Neuronal stem cell (in vitro differentiated cells): ENCODE results near the gene EPHA10.

Experiments used
- DNase-seq: peaks from one replicate; pipeline ENCODE4 v3.0.0-alpha.2; 2013; ENCODE audit warnings: low spot score
- H2AFZ ChIP-seq: one replicate; pipeline ENCODE4 v1.6.1; 2013; ENCODE audit warnings: mild to moderate bottlenecking, low read length, inconsistent platforms
- H2AK5ac ChIP-seq: 2 replicates; pipeline ENCODE4 v1.6.1; 2013; ENCODE audit warnings: low read depth, mild to moderate bottlenecking, inconsistent platforms, low read length, moderate library complexity, mixed read lengths
- H2BK120ac ChIP-seq: 2 replicates; pipeline ENCODE4 v1.6.1; 2013; ENCODE audit warnings: low read depth, mild to moderate bottlenecking, inconsistent platforms, low read length, moderate library complexity, mixed read lengths
- H2BK12ac ChIP-seq: one replicate; pipeline ENCODE4 v1.6.1; 2013; ENCODE audit warnings: low read length, inconsistent platforms
- H2BK15ac ChIP-seq: 2 replicates; pipeline ENCODE4 v1.6.1; 2013; ENCODE audit warnings: mild to moderate bottlenecking, low read length, inconsistent platforms, mixed read lengths
- H2BK5ac ChIP-seq: one replicate; pipeline ENCODE4 v1.6.1; 2013; ENCODE audit warnings: inconsistent platforms, mild to moderate bottlenecking, low read length, moderate library complexity
- H3K14ac ChIP-seq: one replicate; pipeline ENCODE4 v1.6.1; 2013; ENCODE audit warnings: low read length, inconsistent platforms
- H3K18ac ChIP-seq: 2 replicates; pipeline ENCODE4 v1.6.1; 2013; ENCODE audit warnings: low read length, inconsistent platforms
- H3K23ac ChIP-seq: 2 replicates; pipeline ENCODE4 v1.6.1; 2013; ENCODE audit warnings: low read depth, mild to moderate bottlenecking, mixed read lengths, low read length, inconsistent platforms; ENCODE audit not compliant: poor library complexity
- H3K27ac ChIP-seq: replicated peaks from 3 replicates; pipeline ENCODE4 v1.5.1; 2013; ENCODE audit warnings: low read length, inconsistent platforms
- H3K27me3 ChIP-seq, 3 experiments: 2 replicates each; pipeline ENCODE4 v1.6.1; 2013; ENCODE audit warnings: low read length in 3 of 3, mild to moderate bottlenecking in 2 of 3, inconsistent platforms in 1 of 3, low read depth in 1 of 3, mixed read lengths in 1 of 3, moderate library complexity in 1 of 3; ENCODE audit not compliant: control insufficient read depth in 3 of 3, insufficient read depth in 3 of 3
- H3K36me3 ChIP-seq, 2 donors: replicated peaks in 1 of 2; 2 replicates each; pipeline ENCODE4 v1.6.1; 2013; ENCODE audit warnings: low read length in 2 of 2; ENCODE audit not compliant: control insufficient read depth in 2 of 2, insufficient read depth in 2 of 2
- H3K4ac ChIP-seq: 2 replicates; pipeline ENCODE4 v1.6.1; 2013; ENCODE audit warnings: inconsistent platforms, mild to moderate bottlenecking, low read length, moderate library complexity
- H3K4me1 ChIP-seq, 2 donors: 1 replicate in 1 of 2; 2 replicates in 1 of 2; pipeline ENCODE4 v1.6.1; 2013; ENCODE audit warnings: low read length in 2 of 2, low read depth in 1 of 2; ENCODE audit not compliant: control insufficient read depth in 2 of 2, insufficient read depth in 1 of 2
- H3K4me2 ChIP-seq: one replicate; pipeline ENCODE4 v1.6.1; 2013; ENCODE audit warnings: mild to moderate bottlenecking, low read length, inconsistent platforms; ENCODE audit not compliant: insufficient read depth, poor library complexity, severe bottlenecking
- H3K4me3 ChIP-seq, 2 donors: 2 replicates each; pipeline ENCODE4 v1.5.1; 2013; ENCODE audit warnings: low read length in 2 of 2, mild to moderate bottlenecking in 2 of 2, inconsistent platforms in 1 of 2, moderate library complexity in 1 of 2
- H3K79me1 ChIP-seq: one replicate; pipeline ENCODE4 v1.6.1; 2013; ENCODE audit warnings: low read depth, mild to moderate bottlenecking, inconsistent platforms, low read length, moderate library complexity
- H3K9ac ChIP-seq: one replicate; pipeline ENCODE4 v1.6.1; 2013; ENCODE audit warnings: mild to moderate bottlenecking, low read depth, low read length, inconsistent platforms; ENCODE audit not compliant: poor library complexity
- H3K9me3 ChIP-seq, 2 donors: replicated peaks in 1 of 2; 2 replicates each; pipeline versions ENCODE3 to v1.6.1; 2013; ENCODE audit warnings: low read length in 2 of 2, mild to moderate bottlenecking in 2 of 2, inconsistent platforms in 1 of 2, low read depth in 1 of 2, mixed read lengths in 1 of 2, moderate library complexity in 1 of 2; ENCODE audit not compliant: control insufficient read depth in 2 of 2, insufficient read depth in 1 of 2
- H4K8ac ChIP-seq: one replicate; pipeline ENCODE4 v1.6.1; 2013; ENCODE audit warnings: low read depth, mild to moderate bottlenecking, inconsistent platforms, low read length, moderate library complexity
- H4K91ac ChIP-seq: one replicate; pipeline ENCODE4 v1.6.1; 2013; ENCODE audit warnings: low read length, low read depth, mild to moderate bottlenecking, inconsistent platforms; ENCODE audit not compliant: poor library complexity
- WGBS, 2 donors: extraction: QIAGEN DNeasy Blood & Tissue Kit; methylation state at CpG; one replicate each; pipeline ENCODE4 v1.1.7; 2013; ENCODE audit warnings: missing lambda C conversion rate in 2 of 2, mixed read lengths in 1 of 2; ENCODE audit not compliant: insufficient read length in 2 of 2, insufficient replicate concordance in 1 of 2; ENCODE audit errors: extremely low coverage in 2 of 2; 5-methylcytosine and 5-hydroxymethylcytosine counted together

The EPHA10 gene

DNA sequence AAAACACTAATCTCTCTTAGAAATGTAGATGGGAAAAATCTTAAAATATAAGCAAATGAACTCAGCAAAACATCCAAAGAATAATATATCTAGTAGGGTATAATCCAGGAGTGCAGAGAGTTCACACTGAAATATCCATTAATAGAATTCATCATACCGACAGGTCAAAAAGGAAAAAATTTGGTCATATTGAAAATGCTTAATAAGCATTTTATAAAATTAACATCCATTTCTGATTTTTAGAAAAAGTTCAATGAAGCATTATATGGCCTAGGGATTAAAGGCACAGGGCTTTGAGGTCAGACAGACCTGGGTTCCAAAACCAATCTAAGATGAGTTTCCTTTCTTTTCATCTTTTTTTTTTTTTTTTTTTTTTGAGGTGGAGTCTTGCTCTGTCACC lies 16.4 kb downstream of the EPHA10 start:
- Histone ChIP-seq H3K18ac (no peak overlapping the region), H2AK5ac (no peak overlapping the region), H3K9me3 (peaks cover 0 to 2% of the 10 kb centered on the region in 2 donors), H3K27ac (no peak overlapping the region), H2BK5ac (no peak overlapping the region), H3K79me1 (no peaks in the 10 kb centered on the region), H4K91ac (no peak overlapping the region), H2BK15ac (no peak overlapping the region), H3K27me3 (peaks cover 7 to 38% (median 22%) of the 10 kb centered on the region in 3 experiments), H2BK12ac (no peak overlapping the region), H3K36me3 (no peaks in the 10 kb centered on the region), H2AFZ (no peak overlapping the region), H3K4ac (no peak overlapping the region), H3K23ac (no peak overlapping the region), H3K9ac (no peak overlapping the region), H3K4me2 (no peak overlapping the region), H4K8ac (no peak overlapping the region), H2BK120ac (no peak overlapping the region), H3K14ac (no peak overlapping the region), H3K4me3 (no peak overlapping the region), H3K4me1 (peaks cover 0 to 2% of the 10 kb centered on the region in 2 donors)
- DNase-seq: no peak
- WGBS, 2 donors: no CpG with 5 or more reads among the region's 1 CpG

- H3K4me2 ChIP-seq: no peak overlapping the region
- no peak overlapping the region for H3K18ac ChIP-seq
- no peak overlapping the region for H2AK5ac ChIP-seq
- H3K4me3 ChIP-seq: no peak overlapping the region
- no peaks in the 10 kb centered on the region for H3K79me1 ChIP-seq
- no CpG with 5 or more reads among the region's 3 CpGs for WGBS, 2 donors
- no peak overlapping the region for H2BK5ac ChIP-seq
- no peak for DNase-seq
- H3K9ac ChIP-seq: no peak overlapping the region
- H2AFZ ChIP-seq: no peak overlapping the region
- no peaks in the 10 kb centered on the region for H3K36me3 ChIP-seq
- peaks cover 0 to 2% of the 10 kb centered on the region in 2 donors for H3K9me3 ChIP-seq
- no peak overlapping the region for H3K14ac ChIP-seq
- no peak overlapping the region for H4K91ac ChIP-seq
- no peak overlapping the region for H2BK12ac ChIP-seq
- no peaks in the 10 kb centered on the region for H3K4me1 ChIP-seq
- no peak overlapping the region for H3K4ac ChIP-seq
- H2BK15ac ChIP-seq: no peak overlapping the region
- H3K27me3 ChIP-seq: peaks cover 0 to 29% (median 6%) of the 10 kb centered on the region in 3 experiments
- H4K8ac ChIP-seq: no peak overlapping the region
- H3K27ac ChIP-seq: no peak overlapping the region
- H3K23ac ChIP-seq: no peak overlapping the region
- no peak overlapping the region for H2BK120ac ChIP-seq
Observed at GRCh38 chr1:37746806-37747205, 18.1 kb downstream of the EPHA10 start.

DNA sequence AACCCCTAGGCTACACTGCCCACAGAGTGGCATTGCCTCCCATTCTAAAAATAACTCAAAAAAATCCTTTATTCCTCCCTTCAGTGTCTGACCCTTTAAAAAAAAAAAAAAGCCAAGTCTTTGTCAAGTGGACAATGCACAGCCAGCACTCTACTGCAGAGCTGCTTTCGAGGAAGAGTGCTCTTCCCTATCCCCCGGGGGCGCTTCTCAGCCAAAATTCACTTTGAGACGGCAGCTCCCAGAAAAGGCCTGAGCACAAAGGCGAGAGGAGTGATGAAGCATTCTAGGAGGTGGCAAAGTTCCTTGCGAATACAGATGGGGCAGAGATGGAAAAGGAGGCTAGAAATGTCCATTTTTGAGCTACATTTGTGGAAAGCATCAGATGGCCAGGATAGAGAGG lies 23.3 kb downstream of the EPHA10 start:
- DNase-seq: no peak
- Histone ChIP-seq H2BK12ac (no peak overlapping the region), H3K4ac (no peak overlapping the region), H3K27me3 (peaks cover 0 to 13% (median 0%) of the 10 kb centered on the region in 3 experiments), H3K36me3 (no peaks in the 10 kb centered on the region), H3K14ac (no peak overlapping the region), H3K9ac (no peak overlapping the region), H3K79me1 (no peaks in the 10 kb centered on the region), H3K18ac (no peak overlapping the region), H3K23ac (no peak overlapping the region), H3K4me2 (no peak overlapping the region), H2BK120ac (no peak overlapping the region), H3K4me3 (no peak overlapping the region), H3K9me3 (peaks cover 0 to under 1% of the 10 kb centered on the region in 2 donors), H4K91ac (no peak overlapping the region), H2BK5ac (no peak overlapping the region), H3K4me1 (no peaks in the 10 kb centered on the region), H2AFZ (no peak overlapping the region), H2BK15ac (no peak overlapping the region), H3K27ac (no peak overlapping the region), H2AK5ac (no peak overlapping the region), H4K8ac (no peak overlapping the region)
- no CpG with 5 or more reads among the region's 6 CpGs for WGBS, 2 donors

- Histone ChIP-seq H3K18ac (no peak overlapping the region), H2BK120ac (no peak overlapping the region), H2BK5ac (no peak overlapping the region), H4K91ac (no peak overlapping the region), H3K9ac (no peak overlapping the region), H3K27me3 (peaks cover 0 to 13% (median 0%) of the 10 kb centered on the region in 3 experiments), H3K14ac (no peak overlapping the region), H3K23ac (no peak overlapping the region), H3K36me3 (no peaks in the 10 kb centered on the region), H3K4ac (no peak overlapping the region), H3K9me3 (no peaks in the 10 kb centered on the region), H3K4me1 (no peaks in the 10 kb centered on the region), H4K8ac (no peak overlapping the region), H2BK12ac (no peak overlapping the region), H2AK5ac (no peak overlapping the region), H3K27ac (no peak overlapping the region), H2AFZ (no peak overlapping the region), H3K79me1 (no peaks in the 10 kb centered on the region), H3K4me2 (no peak overlapping the region), H2BK15ac (no peak overlapping the region), H3K4me3 (no peak overlapping the region)
- no CpG with 5 or more reads among the region's 9 CpGs for WGBS, 2 donors
- no peak for DNase-seq
Observed at GRCh38 chr1:37741130-37741529, 23.8 kb downstream of the EPHA10 start.
